Dermis blood vessel endothelial cell (primary cell): Measurements from ENCODE around the gene USP7. TPM values are rescaled to one million over a fixed set of nuclear protein-coding genes. Genes with fewer than 3 reads are reported as not detected.
A peak's percentile ranks its signal among the peaks of the same experiment; 100 is the strongest.
"Not testable (repeated sequence)": the region's sequence is repeated elsewhere in the genome, so short reads cannot be mapped to it uniquely, and the experiment has no call there.

Experiments
- DNase-seq: peaks from one replicate; pipeline ENCODE4 v3.0.0; 2010
- total RNA-seq: library from RNA; depleted of rRNA; stranded (reverse); fragments of >200 nt; gene quantifications from 2 replicates; pipeline ENCODE4 v1.2.3, GENCODE V29; 2014

USP7 gene
- total RNA-seq, 1 donor from 2014 or later, result 61.3 TPM

DNA sequence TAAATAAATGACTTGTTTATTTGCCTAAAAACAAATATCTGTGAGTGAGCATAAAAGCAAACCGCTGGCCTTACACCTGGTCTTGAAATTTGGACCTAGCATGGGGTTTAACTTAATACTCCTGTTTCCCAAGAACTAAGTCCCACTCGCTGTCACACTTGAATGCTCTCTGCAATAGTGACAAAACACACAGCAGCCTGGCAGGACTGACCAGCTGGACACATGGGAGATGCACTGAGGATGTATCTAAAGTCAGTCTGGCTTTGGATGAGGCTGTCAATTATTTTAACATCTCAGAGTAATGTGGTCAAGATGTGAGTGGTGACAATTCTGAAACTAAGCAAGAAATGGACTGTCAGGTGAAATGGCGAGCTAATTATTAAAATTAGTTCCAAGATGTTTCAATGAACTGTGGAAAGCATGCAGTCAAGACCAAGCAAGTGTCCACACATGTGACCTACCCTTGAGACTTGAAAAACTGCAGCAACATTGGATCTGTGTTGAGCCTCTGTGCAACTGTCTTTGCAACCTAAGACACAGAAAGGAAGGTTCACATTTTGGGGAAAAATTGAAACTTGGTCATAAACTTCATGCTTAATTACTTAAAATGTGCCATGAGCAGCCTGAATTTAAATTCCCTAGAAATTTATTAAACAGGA lies 64.9 kb downstream of the USP7 start:
- no peak for DNase-seq

DNA sequence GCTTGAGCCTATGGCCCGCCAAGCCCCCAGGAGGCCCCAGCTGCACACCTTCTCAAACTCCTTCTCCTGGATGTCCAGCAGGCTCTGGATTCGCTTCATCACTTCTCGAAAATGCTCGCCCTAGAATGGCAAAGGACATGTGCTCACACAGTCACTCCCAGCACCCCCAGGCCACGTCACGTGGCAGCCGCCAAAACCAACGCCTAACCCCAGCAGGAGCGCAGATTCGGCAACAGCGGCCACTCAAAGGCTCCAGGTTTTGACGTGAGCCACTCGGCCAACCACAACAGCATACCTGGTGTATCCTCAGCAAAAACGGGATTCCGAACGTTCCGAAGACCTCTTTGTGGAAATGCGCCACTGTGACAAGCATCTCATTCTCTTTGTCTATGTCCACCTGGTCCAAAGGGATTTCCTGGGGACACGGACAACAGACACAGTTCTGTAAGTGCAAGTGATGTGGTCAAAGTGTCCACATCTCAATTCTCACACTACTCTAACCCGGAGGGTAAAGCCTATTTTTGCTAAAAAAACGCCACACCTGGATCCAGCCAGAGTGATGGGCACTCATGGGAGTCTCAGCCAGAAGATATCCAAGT lies 68.9 kb downstream of the USP7 start:
- DNase-seq, result no peak

DNA sequence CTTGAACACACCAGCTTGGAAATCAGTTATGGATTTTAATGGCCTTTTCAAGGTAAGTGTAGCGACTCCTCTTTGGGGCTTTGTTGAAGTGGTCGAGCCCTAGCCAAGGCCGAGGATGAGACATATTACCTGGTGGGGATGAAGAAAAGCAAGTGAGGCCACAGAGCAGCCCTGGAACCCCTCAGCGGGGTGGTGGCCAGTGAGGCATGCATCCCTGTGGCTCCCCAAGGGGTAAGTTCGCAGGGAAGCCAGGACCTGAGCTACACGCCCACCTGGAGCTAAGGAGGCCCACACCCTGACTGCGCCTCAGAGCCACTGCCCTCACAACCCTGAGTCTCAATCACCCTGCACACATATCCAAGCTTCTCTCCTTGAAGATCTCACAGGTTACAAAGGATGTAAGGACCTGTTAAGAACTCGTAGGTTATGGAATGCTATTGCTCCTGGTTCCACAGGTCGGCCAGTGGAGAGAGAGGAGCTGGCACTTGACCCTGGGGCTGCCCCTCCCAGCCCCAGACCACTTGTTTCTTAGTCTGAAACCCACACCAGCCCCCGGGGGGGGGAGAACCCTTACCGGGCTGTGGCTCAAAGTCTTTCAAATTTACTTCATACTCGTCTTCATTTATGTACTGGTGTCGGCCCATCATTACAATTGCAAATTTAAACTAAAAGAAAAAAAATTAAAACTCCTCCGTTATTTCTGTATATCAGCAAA lies 69.6 kb downstream of the USP7 start:
- no peak for DNase-seq

DNA sequence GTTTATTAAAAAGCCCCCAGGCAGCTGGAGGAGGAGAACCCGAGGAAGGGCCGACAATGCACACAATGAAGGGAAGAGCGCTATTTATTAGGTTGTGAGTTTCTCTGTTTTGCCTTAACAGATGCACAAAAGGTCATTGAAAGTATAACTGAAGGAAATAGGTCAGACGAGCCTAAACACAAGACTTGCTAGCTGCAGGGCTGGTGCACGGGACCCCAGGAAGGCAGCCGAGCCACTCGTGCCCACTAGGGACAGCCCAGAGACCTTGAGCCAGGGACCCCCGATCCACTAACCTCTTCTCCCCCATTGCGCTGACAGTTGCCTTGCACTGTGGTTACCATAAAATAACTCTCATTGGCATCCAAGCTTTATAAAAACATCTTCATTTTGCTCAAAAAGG lies 70.3 kb downstream of the USP7 start:
- DNase-seq, result no peak

DNA sequence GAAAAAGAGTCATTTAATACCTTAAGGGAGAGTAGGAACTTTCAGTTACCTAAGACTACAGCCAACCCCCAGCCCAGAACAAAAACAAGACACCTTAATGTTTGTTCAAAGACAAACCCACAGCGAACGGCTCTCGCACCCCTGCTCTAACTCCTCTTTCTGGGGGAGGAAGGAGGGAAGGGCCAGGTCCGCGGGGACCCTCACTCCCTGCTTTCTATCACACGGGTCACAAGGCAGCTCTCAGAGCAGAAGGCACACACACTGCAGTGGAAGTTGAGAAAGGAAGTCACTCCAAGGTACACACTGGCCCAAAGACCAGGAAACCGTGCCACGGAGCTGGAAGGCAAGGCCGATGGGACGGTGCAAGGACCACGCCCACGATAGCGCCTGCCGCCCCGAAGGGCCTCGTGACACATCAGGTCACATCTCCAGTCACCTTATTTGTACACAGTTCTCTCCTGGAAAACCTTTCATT lies 71.6 kb downstream of the USP7 start:
- DNase-seq, result no peak

DNA sequence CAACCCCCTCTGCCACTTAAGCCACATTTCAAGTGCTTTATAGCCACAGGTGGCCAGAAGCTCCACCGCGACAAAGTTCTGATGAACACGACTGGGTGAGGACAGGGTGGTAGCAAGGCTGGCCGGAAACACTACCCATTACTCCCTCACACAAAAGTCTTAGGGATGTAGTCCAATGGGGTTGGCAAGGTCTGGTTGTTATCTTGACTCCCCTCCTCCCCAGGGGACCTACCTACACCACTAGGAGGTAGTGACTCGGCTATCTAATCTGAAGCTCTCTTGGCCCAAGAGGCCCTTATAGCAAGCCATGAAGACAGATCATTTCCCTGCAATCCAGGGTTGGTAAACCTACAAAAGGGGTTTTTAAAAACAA lies 73.2 kb downstream of the USP7 start:
- DNase-seq, result no peak

DNA sequence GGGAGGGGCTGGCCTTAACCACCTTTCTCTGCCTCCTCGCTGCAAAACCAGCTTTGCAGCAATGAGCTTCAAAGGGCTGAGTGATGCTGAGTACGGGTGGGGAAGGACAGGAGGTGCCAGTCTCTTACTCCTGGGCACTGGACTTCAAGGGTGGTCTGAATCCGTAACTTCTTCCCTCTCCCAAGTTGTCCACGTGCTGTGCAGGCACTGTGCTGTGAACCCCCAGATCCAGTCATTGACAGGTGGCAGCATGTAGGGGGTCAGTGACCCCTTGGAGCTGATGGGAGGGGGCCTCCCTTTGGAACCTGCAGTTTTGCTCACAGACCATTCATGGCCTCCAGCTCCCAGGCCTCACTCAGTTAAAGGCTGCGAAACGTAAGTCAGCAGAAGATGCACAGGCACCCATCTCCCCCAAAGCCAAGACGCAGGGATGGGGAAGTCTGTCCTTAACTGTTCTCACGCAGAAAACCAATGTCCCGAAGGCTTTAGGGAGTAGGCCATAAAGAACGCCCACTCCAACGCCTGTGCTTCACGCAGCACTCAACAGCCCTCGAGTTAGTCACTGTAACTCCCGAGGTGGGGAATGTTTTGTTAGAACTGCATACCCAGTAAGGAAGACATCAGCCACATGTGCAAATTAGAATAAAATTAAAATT lies 73.7 kb downstream of the USP7 start:
- DNase-seq, result no peak

DNA sequence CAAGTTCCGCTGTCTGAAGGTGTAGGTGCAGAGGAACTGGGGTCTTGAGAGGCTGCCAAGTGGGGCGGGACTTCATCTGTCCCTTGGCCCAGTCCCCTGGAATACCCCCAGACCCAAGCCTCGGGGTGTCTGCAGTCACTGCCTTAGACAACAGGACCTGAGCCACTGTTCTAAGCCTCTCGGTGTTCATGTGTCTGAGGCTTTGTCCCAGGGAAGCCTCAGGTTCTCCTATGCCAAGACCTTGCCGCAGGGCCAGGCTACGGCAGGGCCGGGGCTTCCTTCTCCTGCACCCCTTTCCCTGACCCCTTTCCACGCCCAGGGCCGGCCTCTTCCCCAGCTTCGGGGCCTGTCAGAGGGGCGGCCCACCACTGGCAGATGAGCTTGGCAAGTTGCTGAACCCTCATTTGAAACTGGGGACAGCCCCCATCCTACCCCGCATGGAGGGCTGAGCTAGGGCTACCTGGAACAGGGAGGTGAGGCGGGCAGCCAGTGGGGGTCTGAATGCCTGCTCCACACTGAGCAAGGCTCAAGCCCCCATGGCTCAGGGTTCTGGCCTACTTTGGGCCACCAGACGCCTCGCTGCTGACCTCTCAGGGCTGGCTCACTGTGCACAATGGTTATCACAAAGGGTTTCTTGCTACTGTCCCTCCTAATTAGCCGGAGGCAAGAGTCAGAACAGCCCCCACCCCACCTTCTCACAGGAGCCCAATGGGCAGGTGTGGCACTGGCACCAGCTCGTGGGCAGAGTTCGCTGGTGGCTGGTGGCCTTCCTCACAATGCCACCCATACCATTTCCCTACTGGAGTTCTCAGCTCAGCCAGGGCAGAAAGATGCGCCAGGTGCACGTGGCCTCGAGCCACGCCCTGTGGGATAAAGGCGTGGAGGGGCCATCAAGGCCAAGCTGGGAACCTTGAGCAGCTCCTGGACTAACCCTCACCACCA lies 74.5 kb downstream of the USP7 start:
- DNase-seq, result no peak

DNA sequence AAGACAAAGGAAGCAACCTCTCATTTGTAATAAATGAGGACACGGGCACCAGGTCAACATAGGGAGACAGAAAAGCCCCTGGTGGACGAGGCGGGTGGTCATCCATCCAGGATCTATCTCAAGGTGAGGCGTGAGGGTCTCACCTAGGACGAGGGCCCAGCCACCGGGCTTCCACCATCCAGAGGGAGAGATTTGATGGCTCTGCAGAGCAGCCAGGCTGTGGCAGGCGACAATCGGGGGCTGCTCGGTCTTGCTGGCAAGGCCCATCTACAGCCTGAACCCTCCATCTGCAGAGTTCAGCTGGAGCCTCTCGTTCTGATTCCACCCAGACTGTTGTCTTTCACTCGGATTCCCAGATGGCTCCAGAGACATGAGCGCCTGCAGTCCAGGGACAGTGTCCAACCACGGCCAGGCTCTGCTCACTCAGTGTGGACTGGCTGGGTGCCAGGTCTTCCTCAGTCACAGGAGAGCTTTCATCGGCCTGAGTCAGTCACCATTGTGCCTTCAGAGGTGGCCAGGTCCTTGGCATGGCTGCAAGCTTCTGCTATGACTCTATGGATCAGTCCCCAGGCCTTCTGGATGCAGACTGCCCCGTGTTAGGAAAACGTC lies 75.7 kb downstream of the USP7 start:
- peak; percentile 24 for DNase-seq

DNA sequence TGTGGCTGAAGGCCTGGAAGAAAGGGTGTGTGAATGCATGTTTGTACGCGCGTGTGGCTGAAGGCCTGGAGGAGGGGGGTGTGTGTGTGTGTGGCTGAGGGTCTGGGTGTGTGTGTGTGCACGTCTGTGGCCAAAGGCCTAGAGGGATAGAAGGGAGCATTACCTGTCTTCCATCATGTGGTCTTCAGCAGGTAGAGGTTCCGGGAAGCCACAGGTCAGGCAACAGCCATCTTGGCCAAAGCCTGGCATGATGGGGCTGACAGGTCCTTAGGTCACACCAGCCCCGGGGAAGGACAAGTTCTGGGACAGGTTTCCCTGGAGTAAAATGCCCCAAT lies 76.3 kb downstream of the USP7 start:
- no peak for DNase-seq

DNA sequence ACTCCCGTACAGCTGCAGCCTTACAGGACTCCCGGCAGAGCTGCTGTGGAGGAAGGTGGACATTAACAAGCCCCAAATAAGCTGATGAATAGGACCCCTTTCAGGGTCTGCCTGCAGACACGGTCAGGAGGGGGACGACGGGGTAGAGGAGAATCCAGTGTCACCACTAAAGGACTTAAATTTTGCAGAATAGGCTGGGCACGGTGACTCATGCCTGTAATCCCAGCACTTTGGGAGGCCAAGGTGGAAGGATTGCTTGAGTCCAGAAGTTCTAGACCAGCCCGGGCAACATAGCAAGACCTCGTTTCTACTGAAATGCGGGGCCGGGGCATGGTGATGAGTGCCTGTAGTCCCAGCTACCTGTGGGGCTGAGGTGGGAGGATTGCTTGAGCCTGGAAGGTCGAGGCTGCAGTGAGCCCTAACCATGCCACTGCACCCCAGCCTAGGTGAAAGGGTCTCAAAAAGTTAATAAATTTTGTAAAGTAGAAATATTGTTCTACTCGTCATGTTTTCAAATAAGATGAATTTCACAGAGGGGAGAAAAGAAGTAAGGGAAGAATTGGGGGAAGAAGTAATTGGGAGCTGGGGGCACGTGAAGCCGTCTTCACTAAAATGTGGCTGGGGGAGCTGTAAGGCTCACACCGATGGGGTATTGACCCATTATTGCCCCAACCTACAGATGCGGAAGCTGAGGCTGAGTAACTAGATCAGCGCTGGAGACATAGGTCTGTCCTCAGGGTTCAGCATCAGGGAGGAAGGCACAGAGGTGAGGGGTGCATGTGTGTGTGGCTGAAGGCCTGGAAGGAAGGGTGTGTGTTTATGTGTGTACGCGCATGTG lies 76.9 kb downstream of the USP7 start:
- DNase-seq, result no peak

DNA sequence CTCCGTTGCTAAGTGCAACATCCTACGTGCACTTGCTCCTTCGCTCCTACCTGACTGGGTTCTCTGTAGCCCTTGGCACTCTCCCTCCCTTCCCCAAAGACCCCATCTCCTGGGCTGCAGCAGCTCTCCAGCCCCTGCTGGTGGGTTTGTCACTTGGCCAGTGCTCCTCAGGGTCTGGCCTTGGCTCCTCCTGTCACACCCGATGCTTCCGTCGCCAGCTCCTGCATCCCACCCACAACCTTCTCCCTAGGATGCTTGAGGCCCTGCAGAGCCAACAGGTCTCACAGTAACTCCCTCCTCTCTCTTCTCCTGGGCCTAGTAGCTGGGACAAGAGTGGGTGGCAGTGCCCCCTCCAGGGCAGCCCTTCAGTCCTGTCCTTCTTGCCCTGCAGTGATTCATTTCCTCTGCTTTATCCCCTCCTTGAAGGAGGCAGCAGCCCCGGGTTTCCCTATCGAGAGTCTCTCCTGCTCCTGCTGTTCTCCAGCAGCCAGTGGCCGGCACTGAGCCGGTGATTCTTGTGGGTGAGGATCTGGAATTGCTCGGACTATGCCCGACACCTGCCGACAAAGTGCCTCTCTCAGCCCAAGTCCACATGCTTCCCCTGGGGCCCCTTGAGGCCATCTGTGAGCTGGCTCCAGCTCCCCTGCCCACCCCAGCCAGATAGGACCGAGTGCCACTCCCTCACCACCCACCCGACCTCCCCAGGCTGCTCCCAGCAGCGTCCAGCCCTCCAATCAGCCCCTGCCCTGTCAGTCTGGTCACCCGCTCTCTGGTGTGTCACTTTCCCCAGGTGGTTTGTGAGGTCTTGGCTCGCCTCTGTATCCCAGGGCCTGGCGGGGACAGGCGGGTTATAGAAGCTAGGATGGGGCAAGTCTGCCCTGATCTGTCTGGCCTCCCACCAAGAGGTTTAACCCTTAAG lies 77.8 kb downstream of the USP7 start:
- peak; percentile 55 for DNase-seq

DNA sequence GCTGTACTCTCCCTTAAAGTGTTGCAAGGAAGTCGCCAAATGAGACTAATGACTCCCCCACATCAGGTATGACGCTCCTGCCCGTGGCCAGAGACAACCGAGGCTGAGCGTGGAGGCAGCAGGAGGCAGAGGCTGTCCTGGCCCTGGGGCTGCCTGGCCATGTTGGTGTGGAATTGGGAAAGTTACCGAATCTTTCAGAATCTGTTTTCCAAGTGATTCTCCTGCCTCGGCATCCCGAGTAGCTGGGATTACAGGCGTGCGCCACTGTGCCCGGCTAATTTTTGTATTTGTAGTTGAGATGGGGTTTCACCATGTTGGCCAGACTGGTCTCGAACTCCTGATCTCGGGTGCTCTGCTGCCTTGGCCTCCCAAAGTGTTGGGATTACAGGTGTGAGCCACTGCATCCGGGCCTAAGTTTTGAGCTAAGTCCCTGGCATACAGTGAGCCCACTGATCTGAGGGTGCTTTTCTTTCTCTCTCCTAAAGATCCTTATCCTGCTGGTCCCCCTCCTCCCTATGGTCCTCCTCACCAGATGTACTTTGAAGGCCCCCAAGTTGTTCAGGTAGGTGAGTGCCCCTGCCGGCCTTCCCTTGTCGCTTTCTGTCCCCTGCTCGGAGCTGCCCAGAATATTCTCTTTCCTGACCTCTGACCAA lies 80.9 kb downstream of the USP7 start:
- no peak for DNase-seq

DNA sequence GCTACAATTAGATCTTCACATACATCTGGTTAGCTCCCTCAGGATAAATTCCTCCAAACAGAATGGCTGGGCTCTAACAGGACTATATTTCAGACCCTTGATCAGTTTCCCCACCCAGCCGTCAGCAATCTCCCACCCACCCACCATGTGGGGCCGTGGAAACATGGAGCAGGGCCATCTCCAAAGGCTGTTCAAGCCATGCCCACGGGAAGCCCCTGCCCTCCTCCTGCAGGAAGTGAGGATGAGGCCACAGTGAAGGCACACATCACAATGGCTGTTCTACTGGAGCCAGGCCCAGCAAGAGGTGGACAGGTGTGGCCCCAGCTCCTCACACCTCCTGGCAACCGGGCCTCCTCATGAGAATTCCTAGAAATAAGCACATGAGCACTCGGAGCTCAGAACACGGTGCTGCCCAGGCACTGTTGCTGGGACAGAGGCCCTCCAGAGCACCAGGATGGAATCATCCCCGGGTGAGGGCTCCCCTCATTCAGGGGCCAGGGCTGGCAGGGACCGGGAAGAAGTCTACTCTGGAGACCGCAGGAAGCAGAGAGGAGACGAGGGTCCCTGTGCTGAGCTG lies 81.6 kb downstream of the USP7 start, which contains the start of gene LITAFD:
Gene LITAFD, plus strand, starts transcription at position 311 of the 577 bp plus-strand sequence. CDS start 2,005 bp downstream, outside the sequence.
- DNase-seq, result no peak

DNA sequence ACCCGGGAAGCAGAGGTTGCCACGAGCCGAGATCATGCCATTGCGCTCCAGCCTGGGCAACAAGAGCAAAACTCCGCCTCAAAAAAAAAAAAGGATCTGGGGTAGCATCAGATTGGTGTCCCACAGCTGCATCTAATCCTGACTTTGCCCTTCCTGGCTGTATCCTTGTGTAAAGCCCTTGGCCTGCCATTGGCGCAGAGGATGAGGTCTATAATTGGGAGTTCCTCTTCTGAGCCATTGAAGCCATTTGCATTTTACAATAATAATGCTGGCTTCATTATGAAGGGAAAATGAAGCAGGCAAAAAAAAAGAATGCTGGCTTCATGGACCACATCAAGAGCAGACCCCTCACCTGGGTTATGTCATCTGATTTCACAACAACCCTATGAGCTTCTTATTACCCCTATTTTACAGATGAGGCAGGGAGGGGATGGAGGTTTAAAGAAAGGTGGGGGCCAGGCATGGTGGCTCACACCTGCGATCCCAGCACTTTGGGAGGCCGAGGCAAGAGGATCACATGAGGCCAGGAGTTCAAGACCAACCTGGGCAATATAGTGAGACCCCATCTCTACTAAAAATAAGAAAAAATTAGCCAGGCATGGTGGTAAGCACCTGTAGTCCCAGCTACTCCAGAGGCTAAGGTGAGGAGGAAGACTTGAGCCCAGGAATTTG lies 82.7 kb downstream of the USP7 start:
- no peak for DNase-seq

DNA sequence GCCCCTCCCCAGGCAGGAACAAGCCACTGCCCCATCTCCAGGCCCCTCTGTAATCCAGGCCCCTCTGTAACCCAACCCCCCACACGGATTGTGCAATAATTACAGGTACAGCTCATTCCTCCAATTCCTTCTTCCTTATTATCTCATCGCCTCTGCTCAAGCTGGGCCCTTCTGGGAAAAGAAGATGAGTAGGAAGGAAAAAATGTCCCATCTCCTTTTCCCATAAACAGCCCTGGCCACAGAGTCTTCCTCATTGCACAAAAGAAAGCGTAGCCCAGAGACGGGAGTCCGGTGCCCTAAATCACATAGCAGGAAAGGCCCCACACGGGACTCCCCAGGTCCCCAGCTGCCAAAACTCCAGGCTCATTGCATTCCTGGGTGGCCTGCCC lies 85.2 kb downstream of the USP7 start:
- no peak for DNase-seq

DNA sequence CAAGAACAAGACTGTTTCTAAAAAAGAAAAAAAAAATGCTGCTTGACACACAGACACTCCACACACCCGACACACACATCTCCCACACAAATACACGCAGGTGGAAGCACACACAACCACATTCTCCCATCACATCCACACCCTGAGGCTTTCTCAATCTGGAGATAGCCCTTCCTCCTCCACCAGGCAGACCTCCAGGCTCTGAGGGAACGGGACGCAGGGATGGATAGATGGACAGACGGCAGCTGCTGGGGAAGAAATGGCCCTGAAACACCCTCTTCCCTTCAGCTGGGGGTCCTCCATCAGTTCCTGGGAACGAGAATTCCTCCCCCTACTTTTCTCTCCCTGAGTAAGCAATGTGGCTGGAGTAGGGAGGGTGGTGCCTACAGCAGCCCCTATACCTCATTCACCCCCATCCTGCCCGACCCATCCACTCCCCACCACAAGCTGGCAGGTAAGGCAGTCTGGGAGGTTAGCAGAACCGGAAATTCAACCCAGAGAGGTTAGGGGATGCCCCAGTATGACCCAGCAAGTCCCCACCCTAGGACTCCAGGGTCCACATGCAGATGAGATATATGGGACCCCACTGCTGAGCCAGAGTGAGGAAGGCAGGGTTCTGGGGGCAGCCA lies 85.7 kb downstream of the USP7 start:
- DNase-seq, result no peak

DNA sequence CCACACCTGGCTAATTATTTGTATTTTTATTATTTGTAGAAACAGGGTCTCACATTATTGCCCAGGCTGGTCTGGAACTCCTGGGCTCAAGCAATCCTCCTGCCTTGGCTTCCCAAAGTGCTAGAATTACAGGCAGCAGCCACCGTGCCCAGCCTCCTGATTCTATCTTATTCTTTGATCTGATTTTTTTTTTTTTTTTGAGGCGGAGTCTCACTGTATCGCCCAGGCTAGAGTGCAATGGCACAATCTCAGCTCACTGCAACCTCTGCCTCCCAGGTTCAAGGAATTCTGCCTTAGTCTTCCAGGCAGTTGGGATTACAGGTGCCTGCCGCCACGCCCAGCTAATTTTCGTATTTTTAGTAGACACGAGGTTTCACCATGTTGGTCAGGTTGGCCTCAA lies 88.4 kb downstream of the USP7 start:
- not testable (repeated sequence) for DNase-seq
